ENCODE data around the gene GASK1A.

Gene GASK1A

DNA sequence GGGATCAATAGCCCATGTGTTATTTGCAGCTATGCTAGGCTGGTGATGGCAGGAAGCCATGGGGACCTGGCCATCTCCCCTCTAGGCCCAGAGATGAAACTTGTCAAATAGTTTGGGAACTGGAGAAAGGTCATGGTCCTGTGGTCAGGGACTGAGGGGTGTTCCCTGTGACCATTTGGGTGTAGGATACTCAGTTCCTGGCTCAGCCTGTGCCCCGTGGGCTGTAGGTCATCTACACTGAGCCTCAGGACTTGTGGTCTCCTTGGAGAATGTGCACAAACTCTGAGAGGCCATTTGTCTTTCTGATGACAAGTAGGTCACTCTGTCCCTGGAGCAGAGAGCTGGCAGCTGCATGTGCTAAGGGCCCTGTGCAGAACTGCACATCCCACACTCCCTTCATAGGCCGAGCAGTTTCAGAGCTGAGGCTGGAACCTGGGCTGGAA, 17.5 kb downstream of the GASK1A start:
- Mint-ChIP-seq H3K36me3 (ENCODE audit: low read depth) (no peaks in the 10 kb centered on the region), H3K4me3 (no peak overlapping the region), H3K9me3 (no peaks in the 10 kb centered on the region), H3K27me3 (no peaks in the 10 kb centered on the region), H3K27ac (no peak overlapping the region), H3K4me1 (ENCODE audit: low read depth) (no peaks in the 10 kb centered on the region)

DNA sequence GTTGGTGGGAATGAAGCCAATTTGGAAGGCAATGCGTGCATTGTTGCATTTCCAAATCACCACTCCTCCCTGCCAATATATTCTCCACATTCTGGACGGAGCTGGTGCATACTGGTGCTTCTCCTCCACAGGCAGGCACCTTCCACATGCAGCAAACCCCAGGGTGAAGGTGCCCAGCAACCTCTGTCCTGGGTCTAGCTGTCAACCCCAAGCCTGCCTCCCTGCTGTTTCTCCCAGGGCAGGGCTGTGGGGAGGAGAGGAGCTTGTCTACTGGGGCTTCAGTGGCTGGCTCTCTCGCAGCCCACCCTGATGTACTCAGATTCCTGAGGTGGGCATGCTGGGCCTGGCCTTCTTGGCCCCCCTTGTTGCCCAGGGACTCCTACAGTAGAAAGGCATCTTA, 20.1 kb downstream of the GASK1A start:
- Mint-ChIP-seq H3K9me3 (no peaks in the 10 kb centered on the region), H3K27ac (no peak overlapping the region), H3K4me1 (ENCODE audit: low read depth) (peaks cover 4% of the 10 kb centered on the region), H3K36me3 (ENCODE audit: low read depth) (no peaks in the 10 kb centered on the region), H3K27me3 (no peaks in the 10 kb centered on the region), H3K4me3 (no peak overlapping the region)

DNA sequence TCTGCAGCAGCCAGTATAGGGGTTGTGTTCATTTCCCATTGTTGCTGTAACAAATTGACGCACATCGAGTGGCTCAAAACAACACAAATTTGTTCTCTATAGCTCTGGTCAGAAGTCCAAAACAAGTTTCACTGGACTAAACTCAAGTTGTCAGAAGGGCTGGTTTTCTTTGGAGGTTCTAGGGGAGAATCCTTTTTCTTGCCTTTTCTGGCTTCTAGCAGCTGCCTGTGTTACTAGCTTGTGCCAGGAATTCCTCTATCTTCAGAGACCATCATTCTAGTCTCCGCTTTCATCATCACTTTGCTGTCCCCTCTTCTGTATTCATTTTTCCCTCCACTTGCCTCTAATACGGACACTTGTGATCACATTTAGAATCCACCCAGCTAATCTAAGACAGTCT, 20.5 kb downstream of the GASK1A start:
- Mint-ChIP-seq H3K27me3 (no peaks in the 10 kb centered on the region), H3K4me1 (ENCODE audit: low read depth) (peaks cover 8% of the 10 kb centered on the region), H3K27ac (no peak overlapping the region), H3K9me3 (no peaks in the 10 kb centered on the region), H3K36me3 (ENCODE audit: low read depth) (no peaks in the 10 kb centered on the region), H3K4me3 (no peak overlapping the region)

DNA sequence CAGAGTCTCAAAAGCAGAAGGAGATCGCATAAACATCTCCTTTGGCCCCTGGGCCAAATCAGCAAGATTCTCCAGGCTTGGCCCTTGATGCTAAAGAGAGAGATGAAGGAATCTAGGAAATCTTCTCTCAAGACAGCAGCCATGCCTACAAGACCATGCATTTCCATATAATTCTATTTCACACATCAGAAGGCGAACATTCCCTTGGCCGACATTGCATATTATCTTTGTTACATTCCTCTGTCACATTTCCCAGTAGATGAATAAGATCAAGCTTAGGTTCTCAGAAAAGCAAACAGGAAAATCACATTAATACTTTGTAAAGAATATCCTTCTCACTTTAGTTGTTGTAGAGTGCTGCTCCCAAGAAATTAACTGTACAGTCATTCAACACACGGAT, 21.3 kb downstream of the GASK1A start:
- Mint-ChIP-seq H3K27ac (no peak overlapping the region), H3K4me1 (ENCODE audit: low read depth) (peaks cover 16% of the 10 kb centered on the region), H3K4me3 (no peak overlapping the region), H3K27me3 (no peaks in the 10 kb centered on the region), H3K36me3 (ENCODE audit: low read depth) (no peaks in the 10 kb centered on the region), H3K9me3 (no peaks in the 10 kb centered on the region)

DNA sequence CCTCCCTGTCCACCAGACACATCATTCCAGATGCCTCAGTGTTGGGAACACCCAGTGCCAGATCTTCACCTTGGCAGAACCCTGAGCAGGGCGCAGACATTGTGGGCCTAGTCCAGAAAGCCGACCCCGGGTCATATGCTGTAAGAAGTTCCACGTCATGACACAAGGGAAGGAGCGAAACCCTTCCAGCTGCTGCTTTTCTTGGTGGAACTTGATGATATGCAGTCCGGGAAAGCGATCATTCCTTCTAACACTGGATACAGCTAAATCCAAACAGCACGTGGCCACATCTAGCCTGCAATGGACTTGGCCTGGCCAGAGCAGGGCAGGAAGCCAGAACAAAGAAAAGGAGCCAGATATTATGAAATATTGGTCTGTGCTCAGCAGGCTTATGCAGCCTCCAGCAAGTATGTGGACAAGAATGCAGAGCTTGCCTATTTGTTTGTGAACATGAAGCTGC, 22.0 kb downstream of the GASK1A start:
- peaks cover 19% of the 10 kb centered on the region for H3K4me1 Mint-ChIP-seq (ENCODE audit: low read depth)
- no peak overlapping the region for H3K4me3 Mint-ChIP-seq
- no peaks in the 10 kb centered on the region for H3K27me3 Mint-ChIP-seq
- no peaks in the 10 kb centered on the region for H3K9me3 Mint-ChIP-seq
- no peaks in the 10 kb centered on the region for H3K36me3 Mint-ChIP-seq (ENCODE audit: low read depth)
- no peak overlapping the region for H3K27ac Mint-ChIP-seq

DNA sequence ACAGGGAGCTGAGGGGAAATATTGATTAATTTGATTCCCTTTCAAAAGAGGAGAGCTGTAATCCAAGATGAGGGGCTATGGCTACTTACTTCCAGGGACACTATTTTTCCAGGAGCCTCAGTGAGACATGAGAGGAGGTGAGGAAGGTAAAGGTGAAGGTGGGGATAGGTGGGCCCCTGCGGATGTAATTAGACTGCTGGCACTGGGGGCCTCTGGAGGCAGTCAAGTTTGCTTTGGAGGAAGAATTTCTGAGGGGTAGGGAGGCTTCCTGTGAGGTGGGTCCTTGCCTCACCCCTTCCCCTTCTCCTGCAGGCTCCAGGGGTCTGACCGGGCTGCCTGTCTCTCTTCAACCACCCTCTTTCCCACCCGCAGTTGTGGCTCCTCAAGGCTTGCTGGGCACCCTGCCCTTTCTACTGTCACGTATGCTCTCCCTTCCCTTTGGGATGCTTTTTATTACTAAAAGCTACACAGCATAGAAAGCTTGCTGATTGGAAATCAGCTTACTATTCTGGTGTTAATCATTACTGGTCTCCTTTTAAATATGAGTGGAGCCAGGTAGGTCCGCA, 22.5 kb downstream of the GASK1A start:
- H3K4me3 Mint-ChIP-seq = no peak overlapping the region
- no peaks in the 10 kb centered on the region for H3K9me3 Mint-ChIP-seq
- H3K36me3 Mint-ChIP-seq (ENCODE audit: low read depth) = no peaks in the 10 kb centered on the region
- no peaks in the 10 kb centered on the region for H3K27me3 Mint-ChIP-seq
- H3K27ac Mint-ChIP-seq = no peak overlapping the region
- H3K4me1 Mint-ChIP-seq (ENCODE audit: low read depth) = peaks cover 19% of the 10 kb centered on the region

DNA sequence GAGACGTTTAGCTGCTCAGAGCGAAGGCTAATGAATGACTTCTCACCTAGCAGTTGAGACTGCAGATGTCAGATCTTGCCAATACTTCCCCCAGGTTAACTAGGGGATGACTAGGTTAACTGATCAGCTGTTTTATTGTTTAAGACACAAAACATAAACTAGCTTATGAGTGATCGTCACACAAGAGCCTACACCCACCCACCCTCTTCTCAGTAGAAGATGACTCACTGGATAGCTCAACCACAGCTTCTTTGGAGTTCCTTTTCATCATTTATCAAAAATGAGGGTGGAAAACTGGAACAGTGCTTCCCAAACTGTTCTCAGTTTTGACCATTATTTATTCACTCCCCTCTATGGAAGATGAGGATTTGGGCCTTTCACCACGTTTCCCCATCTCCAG, 25.2 kb downstream of the GASK1A start:
- H3K9me3 Mint-ChIP-seq = no peaks in the 10 kb centered on the region
- peaks cover 19% of the 10 kb centered on the region for H3K4me1 Mint-ChIP-seq (ENCODE audit: low read depth)
- H3K27ac Mint-ChIP-seq = no peak overlapping the region
- no peaks in the 10 kb centered on the region for H3K27me3 Mint-ChIP-seq
- H3K36me3 Mint-ChIP-seq (ENCODE audit: low read depth) = no peaks in the 10 kb centered on the region
- H3K4me3 Mint-ChIP-seq = no peak overlapping the region

DNA sequence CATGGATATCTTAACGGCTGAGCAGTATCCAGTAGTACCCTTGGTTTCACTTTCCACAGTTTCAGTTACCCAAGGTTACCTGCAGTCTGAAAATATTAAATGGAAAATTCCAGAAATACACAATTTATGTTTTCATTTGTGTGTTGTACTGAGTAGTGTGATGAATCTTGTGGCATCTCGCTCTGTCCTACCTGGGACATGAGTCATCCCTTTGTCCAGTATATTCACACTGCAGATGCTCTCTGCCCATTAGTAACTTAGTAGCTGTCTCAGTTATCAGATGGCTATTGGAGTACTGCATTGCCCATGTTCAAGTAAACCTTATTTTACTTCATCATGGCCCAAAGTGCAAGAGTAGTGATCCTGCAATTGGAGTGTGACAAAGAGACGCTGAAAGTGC, 26.1 kb downstream of the GASK1A start:
- Mint-ChIP-seq H3K4me1 (ENCODE audit: low read depth) (peaks cover 19% of the 10 kb centered on the region), H3K27me3 (no peaks in the 10 kb centered on the region), H3K9me3 (no peaks in the 10 kb centered on the region), H3K27ac (no peak overlapping the region), H3K4me3 (no peak overlapping the region), H3K36me3 (ENCODE audit: low read depth) (no peaks in the 10 kb centered on the region)

DNA sequence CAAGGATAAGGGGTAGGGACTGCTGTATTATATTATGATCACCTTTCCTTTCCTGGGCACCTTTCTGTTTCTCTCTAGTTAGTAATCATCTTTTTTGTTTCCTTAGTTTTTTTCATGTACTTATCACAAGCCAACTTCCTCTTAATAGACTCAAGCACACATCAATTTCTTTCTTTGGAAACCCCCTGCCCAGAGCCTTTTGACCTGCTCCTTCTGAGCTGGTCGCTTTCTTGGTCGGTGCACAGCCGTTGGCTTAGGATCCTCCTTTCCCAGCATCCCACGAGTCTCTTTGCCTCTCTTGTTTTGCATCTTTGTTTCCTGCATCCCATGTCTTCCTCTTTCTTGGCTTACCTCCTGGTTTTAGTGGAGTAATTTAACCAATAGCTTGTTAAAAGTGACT, 26.9 kb downstream of the GASK1A start:
- Mint-ChIP-seq H3K4me3 (no peak overlapping the region), H3K27me3 (no peaks in the 10 kb centered on the region), H3K36me3 (ENCODE audit: low read depth) (no peaks in the 10 kb centered on the region), H3K27ac (no peak overlapping the region), H3K9me3 (no peaks in the 10 kb centered on the region), H3K4me1 (ENCODE audit: low read depth) (peaks cover 19% of the 10 kb centered on the region)

DNA sequence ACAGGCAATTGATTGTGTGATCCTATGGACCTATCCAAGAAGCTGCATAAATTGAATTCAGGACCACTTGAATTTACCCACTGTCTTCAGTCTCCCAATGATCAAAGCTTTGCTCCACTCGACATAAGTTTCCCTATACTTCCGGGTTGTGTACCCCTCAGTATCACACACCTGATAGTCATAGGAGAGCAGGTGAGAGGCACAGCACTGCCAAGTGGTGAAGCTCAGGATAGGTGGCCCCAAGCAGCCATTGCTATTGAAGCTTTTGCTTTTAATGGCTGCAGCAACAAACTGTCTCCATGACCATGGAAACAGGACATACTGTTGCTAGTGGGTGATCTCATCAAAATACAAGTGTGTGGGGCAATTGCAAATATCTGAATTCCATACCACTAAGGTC, 27.7 kb downstream of the GASK1A start:
- Mint-ChIP-seq H3K4me1 (ENCODE audit: low read depth) (peaks cover 19% of the 10 kb centered on the region), H3K9me3 (no peaks in the 10 kb centered on the region), H3K27me3 (no peaks in the 10 kb centered on the region), H3K27ac (no peak overlapping the region), H3K36me3 (ENCODE audit: low read depth) (no peaks in the 10 kb centered on the region), H3K4me3 (no peak overlapping the region)

DNA sequence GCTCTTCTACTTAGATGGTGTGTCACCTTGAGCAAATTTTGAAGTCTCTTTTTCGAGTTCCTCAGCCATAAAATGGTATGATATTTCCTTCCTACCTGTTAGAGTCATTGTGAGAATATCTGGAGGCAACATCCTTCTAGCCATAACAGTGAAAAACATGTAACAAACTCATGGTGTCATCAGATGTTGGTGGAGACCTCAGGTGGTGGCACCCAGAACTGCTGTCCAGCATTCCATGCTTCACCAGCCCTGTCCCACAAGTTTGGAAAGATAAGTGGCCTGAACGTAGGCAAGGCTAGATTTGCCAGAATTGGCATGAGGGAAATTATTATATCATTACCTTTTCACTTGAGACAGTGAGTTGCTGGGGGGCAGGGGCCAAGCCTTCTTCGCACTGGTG, 30.4 kb downstream of the GASK1A start:
- Mint-ChIP-seq H3K27me3 (no peaks in the 10 kb centered on the region), H3K36me3 (ENCODE audit: low read depth) (no peaks in the 10 kb centered on the region), H3K4me3 (no peak overlapping the region), H3K27ac (no peak overlapping the region), H3K9me3 (no peaks in the 10 kb centered on the region), H3K4me1 (ENCODE audit: low read depth) (peaks cover 11% of the 10 kb centered on the region)

DNA sequence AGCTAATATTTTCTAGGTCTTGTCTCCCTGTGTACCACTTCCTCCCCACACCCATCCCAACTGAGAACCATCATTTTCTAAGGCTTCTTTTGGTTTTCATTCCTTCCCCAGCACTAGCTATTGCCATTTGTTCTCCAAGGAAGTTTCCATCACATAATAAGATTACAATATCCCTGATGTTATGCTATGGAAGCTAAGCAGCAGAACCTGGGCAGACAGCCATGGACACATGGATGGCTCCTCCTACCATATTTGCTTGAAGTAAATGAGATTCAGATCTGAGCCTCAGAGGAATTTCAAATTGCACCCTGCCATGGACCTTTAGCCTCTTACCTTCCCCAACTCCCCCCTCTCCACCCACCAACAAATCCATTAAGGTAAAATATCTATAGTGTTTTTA, 31.5 kb downstream of the GASK1A start:
- Mint-ChIP-seq H3K36me3 (ENCODE audit: low read depth) (no peaks in the 10 kb centered on the region), H3K27me3 (no peaks in the 10 kb centered on the region), H3K27ac (no peak overlapping the region), H3K9me3 (no peaks in the 10 kb centered on the region), H3K4me1 (ENCODE audit: low read depth) (peaks cover under 1% of the 10 kb centered on the region), H3K4me3 (no peak overlapping the region)

DNA sequence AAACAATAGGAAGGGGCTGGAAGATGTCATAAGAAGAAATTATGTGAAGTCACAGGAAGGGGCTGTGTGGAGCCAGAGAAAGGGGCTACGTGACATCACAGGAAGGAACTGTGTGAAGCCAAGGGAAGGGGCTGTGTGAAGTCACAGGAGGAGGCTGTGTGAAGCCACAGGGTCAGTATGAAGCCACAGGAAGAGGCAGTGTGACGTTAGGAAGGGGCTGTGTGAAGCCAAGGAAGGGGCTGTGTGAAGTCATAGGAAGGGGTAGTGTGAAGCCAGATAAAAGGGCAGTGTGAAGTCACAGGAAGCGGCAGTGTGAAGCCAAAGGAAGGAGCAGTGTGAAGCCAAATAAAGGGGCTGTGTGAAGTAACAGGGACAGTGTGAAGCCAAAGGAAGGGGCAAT, 32.5 kb downstream of the GASK1A start:
- Mint-ChIP-seq H3K4me3 (no peak overlapping the region), H3K27ac (no peak overlapping the region), H3K36me3 (ENCODE audit: low read depth) (no peaks in the 10 kb centered on the region), H3K9me3 (no peaks in the 10 kb centered on the region), H3K27me3 (no peaks in the 10 kb centered on the region), H3K4me1 (ENCODE audit: low read depth) (no peaks in the 10 kb centered on the region)

DNA sequence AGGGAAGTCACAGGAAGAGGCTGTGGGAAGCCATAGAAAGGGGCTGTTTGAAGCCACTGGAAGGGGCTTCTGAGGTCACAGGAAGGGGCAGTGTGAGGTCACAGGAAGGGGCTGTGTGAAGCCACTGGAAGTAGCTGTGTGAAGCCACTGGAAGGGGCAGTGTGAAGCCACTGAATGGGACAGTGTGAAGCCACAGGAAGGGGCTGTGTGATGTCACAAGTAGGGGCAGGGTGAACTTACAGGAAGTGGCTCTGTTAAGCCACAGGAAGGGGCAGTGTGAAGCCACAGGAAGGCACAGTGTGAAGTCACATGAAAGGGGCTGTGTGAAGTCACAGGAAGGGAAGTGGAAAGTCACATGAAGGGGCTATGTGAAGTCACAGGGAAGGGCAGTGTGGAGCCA, 33.1 kb downstream of the GASK1A start:
- Mint-ChIP-seq H3K36me3 (ENCODE audit: low read depth) (no peaks in the 10 kb centered on the region), H3K27ac (no peak overlapping the region), H3K27me3 (no peaks in the 10 kb centered on the region), H3K4me1 (ENCODE audit: low read depth) (no peaks in the 10 kb centered on the region), H3K9me3 (no peaks in the 10 kb centered on the region), H3K4me3 (no peak overlapping the region)

DNA sequence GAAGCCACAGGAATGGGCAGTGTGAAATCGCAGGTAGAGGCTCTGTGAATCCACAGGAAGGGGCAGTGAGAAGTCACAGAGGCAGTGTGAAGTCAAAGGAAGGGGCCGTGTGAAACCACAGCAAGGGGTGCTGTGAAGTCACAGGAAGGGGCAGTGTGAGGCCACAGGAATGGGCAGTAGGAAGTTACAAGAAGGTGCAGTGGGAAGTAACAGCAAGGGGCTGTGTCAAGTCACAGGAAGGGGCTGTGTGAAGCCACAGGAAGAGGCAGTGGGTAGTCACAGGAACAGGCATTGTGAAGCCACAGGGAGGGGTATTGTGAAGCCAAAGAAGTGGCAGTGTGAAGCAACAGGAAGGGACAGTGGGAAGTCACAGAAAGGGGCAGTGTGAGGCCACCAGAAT, 34.1 kb downstream of the GASK1A start:
- H3K4me3 Mint-ChIP-seq = no peak overlapping the region

DNA sequence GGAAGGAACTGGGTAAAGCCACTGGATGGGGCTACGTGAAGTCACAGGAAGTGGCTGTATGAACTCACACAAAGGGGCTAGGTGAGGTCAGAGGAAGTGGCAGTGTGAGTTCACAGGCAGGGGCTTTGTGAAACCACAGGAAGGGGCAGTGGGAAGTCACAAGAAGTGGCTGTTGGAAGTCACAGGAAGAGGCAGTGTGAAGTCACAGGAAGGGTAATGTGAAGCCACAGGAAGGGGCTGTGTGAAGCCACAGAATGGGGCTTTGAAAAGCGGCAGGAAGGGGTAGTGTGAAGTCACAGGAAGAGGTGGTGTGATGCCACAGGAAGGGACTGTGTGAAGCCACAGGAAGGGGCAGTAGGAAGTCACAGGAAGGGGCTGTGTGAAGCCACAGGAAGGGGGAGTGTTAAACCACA, 34.6 kb downstream of the GASK1A start:
- Mint-ChIP-seq H3K9me3 (no peaks in the 10 kb centered on the region), H3K4me1 (ENCODE audit: low read depth) (peaks cover 2% of the 10 kb centered on the region), H3K36me3 (ENCODE audit: low read depth) (no peaks in the 10 kb centered on the region), H3K27ac (no peak overlapping the region), H3K4me3 (no peak overlapping the region), H3K27me3 (no peaks in the 10 kb centered on the region)

More for the DNA sequence above, 34.1 kb downstream of the GASK1A start:
- Mint-ChIP-seq H3K4me1 (ENCODE audit: low read depth) (no peaks in the 10 kb centered on the region), H3K9me3 (no peaks in the 10 kb centered on the region), H3K27ac (no peak overlapping the region), H3K27me3 (no peaks in the 10 kb centered on the region), H3K36me3 (ENCODE audit: low read depth) (no peaks in the 10 kb centered on the region)
